ENCODE data around the gene ANKMY1. TPM values are rescaled to one million over a fixed set of nuclear protein-coding genes. Genes with fewer than 3 reads are reported as not detected.

ANKMY1 gene
- total and polyA plus RNA-seq, 2 of the 13 experiments (the other 11 are each of a cell fraction or from before 2014, with no cell fraction given): 11.7 to 18.8 TPM

- peak; percentile 11; the same call in 1 of the 2 replicates for TF ChIP-seq ISX (CRISPR knock-in tag; conservative IDR thresholded peaks at IDR 0.05)
- TF ChIP-seq ZNF547 (CRISPR knock-in tag; IDR thresholded peaks at IDR 0.05): peak; percentile 98
- peak; percentile 46; the same call in 1 of the 2 replicates for TF ChIP-seq HMG20B (CRISPR knock-in tag; conservative IDR thresholded peaks at IDR 0.05)
- no peak for TF ChIP-seq HOXD1 (CRISPR knock-in tag; IDR thresholded peaks at IDR 0.05)
- peak; percentile 82; the same call in 1 of the 2 replicates for TF ChIP-seq CHCHD3 (CRISPR knock-in tag; IDR thresholded peaks at IDR 0.05)
- TF ChIP-seq ZSCAN25 (CRISPR knock-in tag; IDR thresholded peaks at IDR 0.05): peak; percentile 89
- no peak; the same call in none of the 2 replicates for TF ChIP-seq PHF20 (CRISPR knock-in tag; IDR thresholded peaks at IDR 0.05)
- TF ChIP-seq SNAPC5 (CRISPR knock-in tag; IDR thresholded peaks at IDR 0.05; ENCODE audit: borderline replicate concordance): peak; percentile 46; the same call in 1 of the 2 replicates
- peak; percentile 99 for TF ChIP-seq DNMT1 (CRISPR knock-in tag; IDR thresholded peaks at IDR 0.05)
- peak; percentile 100 for TF ChIP-seq ELF1 (CRISPR knock-in tag; IDR thresholded peaks at IDR 0.05)
- no peak for TF ChIP-seq FOXP1 (IDR thresholded peaks at IDR 0.05)
- TF ChIP-seq FOXP1 (CRISPR knock-in tag; IDR thresholded peaks at IDR 0.05): no peak
- no peak for TF ChIP-seq ZNF24 (IDR thresholded peaks at IDR 0.05)
- TF ChIP-seq ZNF709 (CRISPR knock-in tag; IDR thresholded peaks at IDR 0.05): peak; percentile 88; the same call in 1 of the 2 replicates
- no peak for TF ChIP-seq NR2F1 (CRISPR knock-in tag; IDR thresholded peaks at IDR 0.05)
- TF ChIP-seq, protein P1, sequence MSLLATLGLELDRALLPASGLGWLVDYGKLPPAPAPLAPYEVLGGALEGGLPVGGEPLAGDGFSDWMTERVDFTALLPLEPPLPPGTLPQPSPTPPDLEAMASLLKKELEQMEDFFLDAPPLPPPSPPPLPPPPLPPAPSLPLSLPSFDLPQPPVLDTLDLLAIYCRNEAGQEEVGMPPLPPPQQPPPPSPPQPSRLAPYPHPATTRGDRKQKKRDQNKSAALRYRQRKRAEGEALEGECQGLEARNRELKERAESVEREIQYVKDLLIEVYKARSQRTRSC (CRISPR knock-in tag; IDR thresholded peaks at IDR 0.05; ENCODE audit: low read depth): no peak
- no peak for TF ChIP-seq ZBTB34 (CRISPR knock-in tag; IDR thresholded peaks at IDR 0.05)
- peak; percentile 22; the same call in 1 of the 2 replicates for TF ChIP-seq KMT2B (CRISPR knock-in tag; IDR thresholded peaks at IDR 0.05)
- no peak for TF ChIP-seq NFIB (CRISPR knock-in tag; IDR thresholded peaks at IDR 0.05; ENCODE audit: borderline replicate concordance)
- TF ChIP-seq BRD4 (CRISPR knock-in tag; IDR thresholded peaks at IDR 0.05): peak; percentile 44
- no peak for TF ChIP-seq ZFP1 (CRISPR knock-in tag; IDR thresholded peaks at IDR 0.05)
- no peak for TF ChIP-seq RARG (CRISPR knock-in tag; IDR thresholded peaks at IDR 0.05; ENCODE audit: low read depth)
- no peak for TF ChIP-seq GPBP1L1 (CRISPR knock-in tag; IDR thresholded peaks at IDR 0.05)
- no peak; the same call in 1 of the 2 replicates for TF ChIP-seq ZC3H4 (CRISPR knock-in tag; IDR thresholded peaks at IDR 0.05; ENCODE audit: borderline replicate concordance)
- no peak for TF ChIP-seq ATRX (CRISPR knock-in tag; IDR thresholded peaks at IDR 0.05; ENCODE audit: borderline replicate concordance)
- TF ChIP-seq, protein P2, sequence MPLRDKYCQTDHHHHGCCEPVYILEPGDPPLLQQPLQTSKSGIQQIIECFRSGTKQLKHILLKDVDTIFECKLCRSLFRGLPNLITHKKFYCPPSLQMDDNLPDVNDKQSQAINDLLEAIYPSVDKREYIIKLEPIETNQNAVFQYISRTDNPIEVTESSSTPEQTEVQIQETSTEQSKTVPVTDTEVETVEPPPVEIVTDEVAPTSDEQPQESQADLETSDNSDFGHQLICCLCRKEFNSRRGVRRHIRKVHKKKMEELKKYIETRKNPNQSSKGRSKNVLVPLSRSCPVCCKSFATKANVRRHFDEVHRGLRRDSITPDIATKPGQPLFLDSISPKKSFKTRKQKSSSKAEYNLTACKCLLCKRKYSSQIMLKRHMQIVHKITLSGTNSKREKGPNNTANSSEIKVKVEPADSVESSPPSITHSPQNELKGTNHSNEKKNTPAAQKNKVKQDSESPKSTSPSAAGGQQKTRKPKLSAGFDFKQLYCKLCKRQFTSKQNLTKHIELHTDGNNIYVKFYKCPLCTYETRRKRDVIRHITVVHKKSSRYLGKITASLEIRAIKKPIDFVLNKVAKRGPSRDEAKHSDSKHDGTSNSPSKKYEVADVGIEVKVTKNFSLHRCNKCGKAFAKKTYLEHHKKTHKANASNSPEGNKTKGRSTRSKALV (CRISPR knock-in tag; IDR thresholded peaks at IDR 0.05): no peak; the same call in none of the 2 replicates
- peak; percentile 70; the same call in 1 of the 2 replicates for TF ChIP-seq ZNF772 (CRISPR knock-in tag; IDR thresholded peaks at IDR 0.05)
Observed at GRCh38 chr2:240560480-240561324, 2.9 kb upstream of the ANKMY1 start (continued).

Data from HepG2 (cell line).